ENCODE results near the gene EMP3.
A peak's percentile ranks its signal among the peaks of the same experiment; 100 is the strongest.

Gene EMP3

GRCh38 chr19:48344892-48345291, 19.5 kb downstream of the EMP3 start:
- DNase-seq = no peak
- Mint-ChIP-seq H3K27me3 (ENCODE audit: low read depth, poor library complexity) (no peaks in the 10 kb centered on the region), H3K4me3 (no peak overlapping the region), H3K9me3 (no peaks in the 10 kb centered on the region), H3K27ac (no peak overlapping the region), H3K36me3 (ENCODE audit: low read depth) (no peaks in the 10 kb centered on the region), H3K4me1 (peaks cover 18% of the 10 kb centered on the region)
- TF ChIP-seq, protein P1, sequence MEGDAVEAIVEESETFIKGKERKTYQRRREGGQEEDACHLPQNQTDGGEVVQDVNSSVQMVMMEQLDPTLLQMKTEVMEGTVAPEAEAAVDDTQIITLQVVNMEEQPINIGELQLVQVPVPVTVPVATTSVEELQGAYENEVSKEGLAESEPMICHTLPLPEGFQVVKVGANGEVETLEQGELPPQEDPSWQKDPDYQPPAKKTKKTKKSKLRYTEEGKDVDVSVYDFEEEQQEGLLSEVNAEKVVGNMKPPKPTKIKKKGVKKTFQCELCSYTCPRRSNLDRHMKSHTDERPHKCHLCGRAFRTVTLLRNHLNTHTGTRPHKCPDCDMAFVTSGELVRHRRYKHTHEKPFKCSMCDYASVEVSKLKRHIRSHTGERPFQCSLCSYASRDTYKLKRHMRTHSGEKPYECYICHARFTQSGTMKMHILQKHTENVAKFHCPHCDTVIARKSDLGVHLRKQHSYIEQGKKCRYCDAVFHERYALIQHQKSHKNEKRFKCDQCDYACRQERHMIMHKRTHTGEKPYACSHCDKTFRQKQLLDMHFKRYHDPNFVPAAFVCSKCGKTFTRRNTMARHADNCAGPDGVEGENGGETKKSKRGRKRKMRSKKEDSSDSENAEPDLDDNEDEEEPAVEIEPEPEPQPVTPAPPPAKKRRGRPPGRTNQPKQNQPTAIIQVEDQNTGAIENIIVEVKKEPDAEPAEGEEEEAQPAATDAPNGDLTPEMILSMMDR (IDR thresholded peaks at IDR 0.05) = no peak

- Mint-ChIP-seq H3K36me3 (ENCODE audit: low read depth) (no peaks in the 10 kb centered on the region), H3K9me3 (no peaks in the 10 kb centered on the region), H3K4me3 (no peak overlapping the region), H3K27me3 (ENCODE audit: low read depth, poor library complexity) (no peaks in the 10 kb centered on the region), H3K27ac (no peak overlapping the region), H3K4me1 (peaks cover 21% of the 10 kb centered on the region)
- DNase-seq = no peak
- TF ChIP-seq, protein P1 (IDR thresholded peaks at IDR 0.05) = no peak
Measured at GRCh38 chr19:48346191-48346590, 20.8 kb downstream of the EMP3 start.

DNA sequence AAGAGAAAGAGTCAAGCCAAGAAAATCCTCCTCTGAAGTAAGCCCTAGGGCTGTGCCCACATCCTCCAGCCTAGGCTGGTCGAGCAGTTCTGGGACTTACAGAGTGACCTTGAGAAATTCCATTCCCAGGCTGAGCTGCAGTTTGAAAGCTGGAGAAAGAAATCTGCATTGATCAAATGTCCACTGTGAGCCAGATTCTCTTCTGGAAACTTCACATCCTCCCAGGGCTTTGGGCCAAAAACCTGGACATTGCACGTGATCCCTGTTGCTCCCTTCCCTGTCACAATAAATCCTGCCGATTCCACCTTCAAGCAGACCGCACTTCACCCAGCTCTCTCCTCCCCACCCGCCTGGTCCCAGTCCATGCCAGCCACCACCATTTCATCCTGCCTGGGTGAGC, 22.7 kb downstream of the EMP3 start:
- no peak for DNase-seq
- peaks cover 2% of the 10 kb centered on the region for H3K27me3 Mint-ChIP-seq (ENCODE audit: low read depth, poor library complexity)
- H3K27ac Mint-ChIP-seq = peak overlapping the region; percentile 73
- TF ChIP-seq, protein P1 (IDR thresholded peaks at IDR 0.05) = no peak
- H3K4me3 Mint-ChIP-seq = no peak overlapping the region
- H3K4me1 Mint-ChIP-seq = peaks cover 23% of the 10 kb centered on the region
- no peaks in the 10 kb centered on the region for H3K36me3 Mint-ChIP-seq (ENCODE audit: low read depth)
- no peaks in the 10 kb centered on the region for H3K9me3 Mint-ChIP-seq

GRCh38 chr19:48348737-48349136, 23.4 kb downstream of the EMP3 start:
- no peak for DNase-seq
- Mint-ChIP-seq H3K4me3 (no peak overlapping the region), H3K9me3 (no peaks in the 10 kb centered on the region), H3K36me3 (ENCODE audit: low read depth) (no peaks in the 10 kb centered on the region), H3K27ac (no peak overlapping the region), H3K4me1 (peaks cover 27% of the 10 kb centered on the region), H3K27me3 (ENCODE audit: low read depth, poor library complexity) (peaks cover 2% of the 10 kb centered on the region)
- TF ChIP-seq, protein P1 (IDR thresholded peaks at IDR 0.05) = no peak

- Mint-ChIP-seq H3K27ac (peak overlapping the region; percentile 45), H3K36me3 (ENCODE audit: low read depth) (no peaks in the 10 kb centered on the region), H3K4me3 (no peak overlapping the region), H3K27me3 (ENCODE audit: low read depth, poor library complexity) (peaks cover 2% of the 10 kb centered on the region), H3K4me1 (peaks cover 40% of the 10 kb centered on the region), H3K9me3 (no peaks in the 10 kb centered on the region)
- DNase-seq = no peak
- TF ChIP-seq, protein P1 (IDR thresholded peaks at IDR 0.05) = no peak
Measured at GRCh38 chr19:48350856-48351255, 25.5 kb downstream of the EMP3 start.

DNA sequence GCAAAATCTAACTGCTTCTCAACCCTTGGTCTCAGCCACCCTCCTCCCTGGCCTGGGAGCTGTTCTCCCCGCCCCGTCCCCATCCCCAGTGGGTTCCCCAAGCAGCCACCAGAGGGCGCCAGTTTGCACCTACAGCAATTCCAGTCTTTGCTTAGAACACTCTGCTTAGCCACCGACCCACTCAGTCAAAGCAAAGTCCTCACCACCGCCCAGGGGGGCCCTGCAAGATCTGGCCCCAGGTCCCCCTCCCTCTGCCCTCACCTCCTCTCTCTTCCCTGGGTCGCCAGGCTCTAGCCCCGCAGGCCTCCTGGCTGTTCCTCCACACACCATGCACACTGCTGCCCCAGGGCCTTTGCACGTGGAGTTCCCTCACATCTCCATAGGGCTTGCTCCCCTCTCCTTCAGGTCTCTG, 26.0 kb downstream of the EMP3 start:
- Mint-ChIP-seq H3K4me3 (no peak overlapping the region), H3K27ac (no peak overlapping the region), H3K9me3 (no peaks in the 10 kb centered on the region), H3K36me3 (ENCODE audit: low read depth) (no peaks in the 10 kb centered on the region), H3K27me3 (ENCODE audit: low read depth, poor library complexity) (peaks cover 2% of the 10 kb centered on the region), H3K4me1 (peaks cover 37% of the 10 kb centered on the region)
- DNase-seq = peak; percentile 81
- TF ChIP-seq, protein P1 (IDR thresholded peaks at IDR 0.05) = peak; percentile 67

All from nephron progenitor cell (in vitro differentiated cells).